GM21576 (cell line): Measurements from ENCODE around the gene SLC17A5.
"Not testable (repeated sequence)": the region's sequence is repeated elsewhere in the genome, so short reads cannot be mapped to it uniquely, and the experiment has no call there.

Source experiments
- ATAC-seq: cut with Tn5 transposase; IDR thresholded peaks from one replicate; pipeline ENCODE4 v1.9.1; 2021; ENCODE audit warnings: mild to moderate bottlenecking, moderate library complexity; ENCODE audit not compliant: unreplicated experiment

Gene SLC17A5

DNA sequence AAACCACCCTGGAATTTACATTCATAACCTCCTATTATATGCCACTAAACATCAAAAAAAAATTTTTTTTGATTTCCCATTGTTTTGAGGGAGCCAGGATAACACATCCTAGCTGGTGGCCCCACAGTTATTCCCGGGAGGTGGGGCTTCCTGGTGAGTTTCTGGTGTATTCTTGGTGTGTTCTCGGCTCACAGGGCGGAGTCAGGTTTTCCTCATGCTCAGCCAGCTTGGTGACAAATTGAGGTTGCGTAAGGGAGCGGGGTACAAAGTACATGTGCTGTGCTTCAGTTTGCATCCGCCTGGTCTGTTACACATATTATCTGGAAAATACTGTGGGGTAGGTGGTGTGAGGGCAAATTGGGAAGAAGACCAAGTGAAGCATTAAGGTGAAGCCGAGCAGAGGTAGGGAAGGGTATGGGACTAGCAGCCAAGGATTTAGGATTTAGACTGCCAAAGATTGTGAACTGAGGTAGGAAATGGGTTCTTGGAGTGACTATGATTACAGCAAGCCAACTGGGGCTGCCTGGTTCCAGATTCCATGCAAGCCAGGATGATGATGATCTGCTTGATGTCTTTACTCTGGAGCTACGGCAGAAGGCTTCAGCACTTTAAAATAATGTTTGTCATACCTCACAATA is 86.7 kb downstream of the SLC17A5 start:
- no peak for ATAC-seq

DNA sequence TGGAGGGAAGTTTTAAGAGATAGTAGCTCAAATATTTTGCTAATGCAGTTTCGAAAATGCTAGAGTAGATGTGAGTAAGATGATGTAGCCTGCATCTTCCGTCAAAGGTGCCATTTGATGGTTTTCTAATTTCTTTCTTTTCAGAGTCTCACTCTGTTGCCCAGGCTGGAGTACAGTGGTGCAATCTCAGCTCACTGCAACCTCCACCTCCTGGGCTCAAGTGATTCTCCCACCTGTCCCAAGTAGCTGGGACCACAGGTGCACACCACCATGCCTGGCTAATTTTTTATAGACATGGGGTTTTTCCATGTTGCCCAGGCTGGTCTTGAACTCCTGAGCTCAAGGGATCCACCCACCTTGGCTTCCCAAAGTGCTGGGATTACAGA is 87.3 kb downstream of the SLC17A5 start:
- not testable (repeated sequence) for ATAC-seq

DNA sequence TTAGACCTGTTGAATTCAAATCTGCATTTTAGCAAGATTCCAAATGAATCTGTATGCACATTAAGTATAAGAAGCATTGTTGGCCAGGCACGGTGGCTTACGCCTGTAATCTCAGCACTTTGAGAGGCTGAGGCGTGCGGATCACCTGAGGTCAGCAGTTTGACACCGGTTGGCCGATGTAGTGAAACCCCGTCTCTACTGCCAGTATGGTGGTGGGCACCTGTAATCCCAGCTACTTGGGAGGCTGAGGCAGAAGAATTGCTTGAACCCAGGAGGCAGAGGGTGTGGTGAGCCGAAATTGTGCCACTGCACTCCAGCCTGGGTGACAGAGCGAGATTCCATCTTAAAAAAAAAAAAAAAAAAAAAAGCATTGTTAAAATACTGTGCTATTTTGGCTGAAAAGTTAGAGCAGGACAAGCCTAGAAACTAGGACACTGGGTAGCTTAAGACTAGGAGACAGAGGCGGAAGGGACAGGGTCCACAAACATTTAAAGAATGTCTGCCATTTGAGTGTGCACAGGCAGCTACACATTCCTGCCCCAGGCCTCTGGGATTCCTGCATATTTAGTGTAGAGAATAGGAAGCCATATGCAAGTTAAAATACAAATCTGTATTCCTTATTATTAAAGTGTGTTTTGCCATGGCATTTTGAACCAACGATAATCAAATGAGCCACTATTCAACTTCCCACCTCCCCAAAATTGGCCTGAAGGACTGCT is 87.9 kb downstream of the SLC17A5 start:
- ATAC-seq, result no peak

DNA sequence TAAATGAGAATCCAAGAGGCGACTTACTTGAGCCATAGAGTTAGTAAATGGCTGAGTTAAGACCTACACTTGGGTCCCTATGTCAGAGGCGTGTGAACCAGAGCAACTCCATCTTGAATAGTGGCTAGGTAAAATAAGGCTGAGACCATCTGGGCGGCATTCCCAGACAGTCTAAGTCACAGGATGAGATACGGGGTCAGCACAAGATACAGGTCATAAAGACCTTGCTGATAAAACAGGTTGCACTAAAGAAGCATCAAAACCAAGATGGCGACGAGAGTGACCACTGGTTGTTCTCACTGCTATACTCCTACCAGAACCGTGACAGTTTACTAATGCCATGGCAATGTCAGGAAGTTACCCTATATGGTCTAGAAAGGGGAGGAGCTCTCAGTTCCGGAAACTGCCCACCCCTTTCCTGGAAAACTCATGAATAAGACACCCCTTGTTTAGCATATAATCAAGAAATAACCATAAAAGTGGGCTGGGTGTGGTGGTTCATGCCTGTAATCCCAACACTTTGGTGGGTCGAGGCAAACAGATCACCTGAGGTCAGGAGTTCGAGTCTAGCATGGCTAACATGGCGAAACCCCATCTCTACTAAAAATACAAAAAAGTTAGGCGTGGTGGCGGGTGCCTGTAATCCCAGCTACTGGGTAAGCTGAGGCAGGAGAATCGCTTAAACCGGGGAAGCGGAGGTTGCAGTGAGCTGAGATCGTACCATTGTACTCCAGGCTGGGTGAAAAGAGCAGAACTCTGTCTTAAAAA is 89.0 kb downstream of the SLC17A5 start:
- ATAC-seq, result no peak

DNA sequence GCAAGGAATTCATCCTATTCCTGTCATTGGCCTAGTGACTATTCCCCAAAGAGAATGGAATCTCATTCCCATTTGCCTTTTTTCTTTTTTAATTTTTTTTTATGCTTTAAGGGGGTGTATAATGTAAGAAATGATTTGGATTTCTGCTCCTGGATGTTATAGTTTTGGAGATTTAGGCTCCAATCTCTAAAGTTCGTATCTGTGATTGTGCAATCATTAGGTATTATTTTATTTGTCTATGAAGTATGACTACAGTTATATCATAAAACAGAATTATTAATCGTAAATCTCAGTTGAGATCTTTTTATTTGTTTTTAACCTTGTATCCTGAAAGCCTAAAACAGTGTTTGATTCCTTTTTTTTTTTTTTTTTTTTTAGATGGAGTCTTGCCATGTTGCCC is 91.2 kb downstream of the SLC17A5 start:
- ATAC-seq, result no peak

DNA sequence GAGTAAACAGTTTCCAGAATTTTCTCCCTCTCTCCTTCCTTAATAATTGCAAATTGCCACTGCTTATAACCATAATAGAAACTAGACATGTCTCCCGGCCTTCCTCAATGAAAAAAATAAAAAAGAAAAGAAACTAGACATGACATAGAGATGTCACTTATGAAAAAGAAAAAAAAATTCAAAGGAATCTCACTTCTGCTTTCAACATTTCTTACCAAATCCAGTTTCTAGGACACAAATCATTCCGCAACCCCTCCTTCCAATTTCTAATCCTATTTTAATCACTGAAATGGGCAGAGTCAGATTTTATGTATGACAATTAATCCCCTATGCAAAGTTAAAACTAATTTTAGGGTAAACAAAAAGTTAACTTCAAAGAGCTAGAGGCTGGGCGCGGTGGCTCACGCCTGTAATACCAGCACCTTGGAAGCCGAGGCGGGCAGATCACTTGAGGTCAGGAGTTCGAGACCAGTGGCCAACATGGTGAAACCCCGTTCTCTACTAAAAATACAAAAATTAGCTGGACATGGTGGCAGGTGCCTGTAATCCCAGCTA is 92.9 kb downstream of the SLC17A5 start:
- ATAC-seq, result peak; percentile 65

DNA sequence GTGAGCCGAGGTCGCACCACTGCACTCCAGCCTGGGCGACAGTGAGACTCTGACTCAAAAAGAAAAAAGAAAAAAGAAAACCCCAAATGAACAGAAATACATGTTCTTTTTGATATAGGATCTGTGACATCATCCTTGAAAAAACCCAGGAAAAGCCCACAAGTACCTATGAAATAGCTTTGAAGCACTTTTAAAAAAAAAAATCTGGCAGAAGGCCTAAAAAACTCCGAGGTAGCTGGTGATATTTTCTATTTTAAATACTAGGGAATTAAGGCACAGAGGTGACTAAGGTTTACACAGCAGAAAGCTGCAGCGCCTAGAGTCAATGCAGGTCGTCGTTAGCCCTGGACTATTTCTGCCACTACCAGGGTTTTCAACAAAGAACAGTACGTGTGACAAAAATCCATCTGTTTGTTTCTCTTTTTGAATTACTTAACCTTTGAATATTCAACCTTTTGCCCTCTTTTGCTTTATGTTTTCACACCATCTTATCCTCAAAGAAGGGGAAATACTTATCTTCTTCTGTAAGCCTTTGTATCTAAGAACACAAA is 93.5 kb downstream of the SLC17A5 start:
- ATAC-seq, result peak; percentile 36

DNA sequence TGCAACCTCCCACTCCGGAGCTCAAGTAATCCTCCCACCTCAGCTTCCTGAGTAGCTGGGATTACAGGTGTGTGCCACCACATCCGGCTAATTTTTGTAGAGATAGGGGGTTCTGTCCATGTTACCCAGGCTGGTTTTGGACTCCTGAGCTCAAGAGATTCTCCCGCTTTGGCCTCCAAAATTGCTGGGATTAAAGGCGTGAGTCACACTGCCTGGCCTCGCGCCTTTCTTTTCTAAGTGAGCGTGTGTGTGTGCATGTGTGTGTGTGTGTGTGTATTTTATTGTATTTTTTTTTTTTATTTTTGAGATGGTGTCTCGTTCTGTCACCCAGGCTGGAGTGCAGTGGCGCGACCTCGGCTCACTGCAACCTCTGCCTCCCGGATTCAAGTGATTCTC is 94.4 kb downstream of the SLC17A5 start:
- ATAC-seq, result not testable (repeated sequence)

DNA sequence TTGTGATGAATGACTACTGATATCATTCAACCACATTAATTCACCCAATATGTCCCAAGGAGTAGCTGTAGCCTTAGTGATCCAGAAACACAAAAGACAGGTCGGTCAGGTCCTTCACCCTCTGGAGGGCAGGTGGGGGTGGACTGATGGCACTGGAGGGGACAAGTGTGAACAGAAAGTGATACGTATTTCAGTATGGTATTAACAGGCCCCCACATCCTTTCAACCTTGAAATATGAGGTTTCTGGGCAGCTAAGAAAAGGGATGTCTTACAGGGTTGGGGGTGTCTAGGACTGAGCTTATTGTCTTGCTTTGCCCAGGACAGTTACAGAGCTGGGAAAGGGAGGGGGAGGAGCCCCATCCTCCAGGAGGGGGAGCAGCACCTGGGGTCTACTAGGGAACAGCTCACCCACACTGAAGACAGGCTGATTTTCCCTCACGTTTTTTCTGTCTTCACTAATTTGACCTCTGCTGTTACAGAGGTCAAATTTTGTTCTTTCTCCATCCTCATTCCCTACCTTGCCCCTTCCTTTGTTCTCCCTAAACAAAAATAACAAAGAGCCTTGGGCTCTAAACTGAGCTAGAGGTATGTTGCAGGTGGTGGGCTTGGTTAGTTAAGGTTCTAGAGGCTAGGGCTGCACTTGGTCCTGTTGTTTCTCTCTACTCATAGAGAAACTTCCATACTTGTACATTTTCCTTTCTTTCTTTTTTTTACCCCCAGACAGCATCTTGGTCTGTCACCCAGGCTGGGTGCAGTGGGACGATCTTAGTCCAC is 95.0 kb downstream of the SLC17A5 start:
- ATAC-seq, result peak; percentile 44

DNA sequence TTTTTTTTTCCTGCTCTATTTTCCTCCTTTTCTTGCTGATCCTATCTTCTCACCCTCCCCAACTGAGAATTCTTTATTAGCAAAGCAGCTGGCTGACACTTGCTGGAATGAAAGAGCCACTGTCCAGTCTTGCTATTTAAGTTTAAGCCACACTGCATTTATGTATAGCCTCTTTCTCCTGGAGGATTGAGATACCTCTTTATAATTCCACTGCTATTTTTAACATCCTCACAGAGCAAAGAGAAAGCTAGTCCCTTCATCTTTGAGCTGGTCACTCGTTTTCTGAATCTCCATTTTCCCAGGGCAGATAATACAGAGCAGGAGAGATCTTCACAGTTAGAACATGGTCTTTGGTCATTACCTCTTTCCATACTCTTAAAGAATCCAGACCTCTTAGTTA is 97.0 kb downstream of the SLC17A5 start:
- no peak for ATAC-seq

DNA sequence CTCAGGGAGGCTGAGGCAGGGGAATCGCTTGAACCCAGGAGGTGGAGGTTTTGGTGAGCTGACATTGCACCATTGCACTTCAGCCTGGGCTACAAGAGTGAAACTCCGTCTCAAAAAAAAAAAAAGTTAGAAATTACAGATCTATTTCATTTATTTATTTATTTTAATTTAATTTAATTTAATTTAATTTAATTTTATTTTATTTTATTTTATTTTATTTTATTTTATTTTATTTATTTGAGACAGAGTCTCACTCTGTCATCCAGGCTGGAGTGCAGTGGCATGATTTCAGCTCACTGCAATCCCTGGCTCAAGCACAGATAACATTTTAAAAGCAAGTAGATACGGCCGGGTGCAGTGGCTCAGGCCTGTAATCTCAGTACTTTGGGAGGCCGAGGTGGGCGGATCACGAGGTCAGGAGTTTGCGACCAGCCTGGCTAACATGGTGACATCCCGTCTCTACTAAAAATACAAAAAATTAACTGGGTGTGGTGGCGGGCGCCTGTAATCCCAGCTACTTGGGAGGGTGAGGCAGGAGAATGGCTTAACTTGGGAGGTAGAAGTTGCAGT is 98.3 kb downstream of the SLC17A5 start:
- ATAC-seq, result not testable (repeated sequence)

DNA sequence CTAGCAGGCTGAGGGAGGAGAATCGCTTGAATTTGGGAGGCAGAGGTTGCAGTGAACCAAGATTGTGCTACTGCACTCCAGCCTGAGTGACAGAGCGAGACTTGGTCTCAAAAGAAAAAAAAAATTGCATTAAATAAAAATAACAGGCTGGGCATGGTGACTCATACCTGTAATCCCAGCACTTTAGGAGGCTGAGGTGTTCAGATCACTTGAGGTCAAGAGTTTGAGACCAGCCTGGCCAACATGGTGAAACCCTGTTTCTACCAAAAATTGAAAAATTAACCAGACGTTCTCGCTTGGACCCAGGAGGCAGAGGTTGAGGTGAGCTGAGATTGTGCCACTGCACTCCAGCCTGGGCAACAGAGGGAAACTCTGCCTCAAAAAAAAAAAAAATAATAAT is 102.7 kb downstream of the SLC17A5 start:
- ATAC-seq, result not testable (repeated sequence)

DNA sequence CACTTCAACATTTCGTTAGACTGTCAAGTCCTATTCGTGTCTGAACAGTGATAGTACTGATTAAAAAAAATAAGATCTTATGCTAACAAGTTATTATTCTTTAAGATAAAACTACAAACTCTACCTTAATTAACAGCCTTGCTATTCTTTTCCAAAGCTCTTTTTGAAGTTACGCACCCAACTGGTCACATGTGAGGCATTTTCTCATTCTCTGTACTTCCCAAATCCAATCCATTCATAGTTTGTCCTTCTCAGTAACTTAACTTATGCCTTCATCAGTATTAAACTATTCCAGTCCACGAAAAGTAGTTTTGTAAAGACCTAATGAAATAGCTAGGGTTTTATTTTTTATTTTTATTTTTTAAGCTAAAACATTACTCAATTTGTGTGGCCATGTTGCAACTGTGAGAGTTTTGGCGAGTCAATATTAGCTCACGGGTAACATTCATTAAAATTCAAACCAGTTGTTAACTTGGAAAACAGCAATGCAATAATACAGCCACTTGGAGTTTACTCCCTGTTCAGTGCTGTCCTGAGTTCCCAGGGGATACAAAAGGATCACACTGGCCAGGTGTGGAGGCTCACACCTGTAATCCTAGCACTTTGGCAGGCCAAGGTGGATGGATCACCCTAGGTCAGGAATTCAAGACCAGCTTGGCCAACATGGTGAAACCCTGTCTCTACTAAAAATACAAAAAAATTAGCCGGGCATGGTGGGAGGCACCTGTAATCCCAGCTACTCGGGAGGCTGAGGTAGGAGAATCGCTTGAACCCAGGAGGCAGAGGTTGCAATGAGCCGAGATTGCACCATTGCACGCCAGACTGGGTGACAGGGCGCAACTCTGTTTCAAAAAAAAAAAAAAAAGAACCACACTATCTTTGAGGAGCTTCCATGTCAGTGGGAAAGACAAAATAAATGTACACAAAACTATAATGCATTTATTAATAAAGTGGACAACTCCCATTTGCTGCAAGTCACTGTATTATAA is 105.0 kb downstream of the SLC17A5 start:
- no peak for ATAC-seq

DNA sequence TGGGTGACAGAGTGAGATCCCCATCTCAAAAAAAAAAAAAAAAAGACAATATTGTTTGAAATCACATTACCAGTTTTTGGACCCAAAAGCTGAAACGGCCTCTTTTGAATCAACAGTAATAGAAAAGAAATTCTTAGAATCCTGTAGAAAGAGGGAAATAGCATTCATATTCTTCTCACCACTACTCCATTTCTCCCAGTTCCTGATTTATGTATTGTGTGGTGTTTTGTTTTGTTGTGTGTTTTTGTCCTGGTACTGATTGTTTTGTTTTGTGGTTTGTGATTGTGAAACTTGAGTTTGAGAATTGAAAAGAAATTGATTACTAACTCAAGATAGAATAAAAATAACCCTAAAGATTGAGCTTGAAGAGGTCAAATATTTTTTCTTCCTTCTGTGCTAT is 106.8 kb downstream of the SLC17A5 start:
- no peak for ATAC-seq
